ENCODE results near the gene SHISA9. TPM values are rescaled to one million over a fixed set of nuclear protein-coding genes. Genes with fewer than 3 reads are reported as not detected.

Gene SHISA9
- total and polyA plus RNA-seq, 2 donors from 2014 or later, result 0.95 to 2.8 TPM

- TF ChIP-seq CTCF (IDR thresholded peaks at IDR 0.05; ENCODE audit: borderline replicate concordance, extremely low read depth, insufficient read depth), result no peak
- no peaks in the 10 kb centered on the region for H3K27me3 ChIP-seq (ENCODE audit: control insufficient read depth, insufficient read depth, low read length)
- no peak overlapping the region for H3K27ac ChIP-seq (ENCODE audit: low read depth in 2 of 2, low read length in 2 of 2)
- H3K4me1 ChIP-seq (ENCODE audit: control insufficient read depth in 2 of 3, insufficient read depth in 2 of 3, low read depth in 1 of 3, low read length in 3 of 3), result no peaks in the 10 kb centered on the region
- FAIRE-seq (no peak), DNase-seq (no peak)
- intact Hi-C loops (cut with DNase I), result no loop called here
- H3K4me3 ChIP-seq (ENCODE audit: low read length in 3 of 3), result no peak overlapping the region
- H3K9me3 ChIP-seq (ENCODE audit: control insufficient read depth in 2 of 3, insufficient read depth in 1 of 3, low read length in 3 of 3), result no peaks in the 10 kb centered on the region
- no peaks in the 10 kb centered on the region for H3K36me3 ChIP-seq (ENCODE audit: control insufficient read depth in 2 of 3, insufficient read depth in 3 of 3, low read length in 3 of 3)
- H3K9ac ChIP-seq (ENCODE audit: low read length in 3 of 3), result no peak overlapping the region
Measured at GRCh38 chr16:13148294-13148693, 246.9 kb downstream of the SHISA9 start.

- Histone ChIP-seq H3K4me3 (ENCODE audit: low read length in 3 of 3) (no peak overlapping the region), H3K9ac (ENCODE audit: low read length in 3 of 3) (no peak overlapping the region), H3K27me3 (ENCODE audit: control insufficient read depth, insufficient read depth, low read length) (no peaks in the 10 kb centered on the region), H3K9me3 (ENCODE audit: control insufficient read depth in 2 of 3, insufficient read depth in 1 of 3, low read length in 3 of 3) (no peaks in the 10 kb centered on the region), H3K27ac (ENCODE audit: low read depth in 2 of 2, low read length in 2 of 2) (no peak overlapping the region), H3K36me3 (ENCODE audit: control insufficient read depth in 2 of 3, insufficient read depth in 3 of 3, low read length in 3 of 3) (no peaks in the 10 kb centered on the region), H3K4me1 (ENCODE audit: control insufficient read depth in 2 of 3, insufficient read depth in 2 of 3, low read depth in 1 of 3, low read length in 3 of 3) (no peaks in the 10 kb centered on the region)
- TF ChIP-seq CTCF (IDR thresholded peaks at IDR 0.05; ENCODE audit: borderline replicate concordance, extremely low read depth, insufficient read depth), result no peak
- no peak for FAIRE-seq
- intact Hi-C loops (cut with DNase I), result no loop called here
- no peak for DNase-seq
Measured at GRCh38 chr16:13148836-13149235, 247.4 kb downstream of the SHISA9 start.

DNA sequence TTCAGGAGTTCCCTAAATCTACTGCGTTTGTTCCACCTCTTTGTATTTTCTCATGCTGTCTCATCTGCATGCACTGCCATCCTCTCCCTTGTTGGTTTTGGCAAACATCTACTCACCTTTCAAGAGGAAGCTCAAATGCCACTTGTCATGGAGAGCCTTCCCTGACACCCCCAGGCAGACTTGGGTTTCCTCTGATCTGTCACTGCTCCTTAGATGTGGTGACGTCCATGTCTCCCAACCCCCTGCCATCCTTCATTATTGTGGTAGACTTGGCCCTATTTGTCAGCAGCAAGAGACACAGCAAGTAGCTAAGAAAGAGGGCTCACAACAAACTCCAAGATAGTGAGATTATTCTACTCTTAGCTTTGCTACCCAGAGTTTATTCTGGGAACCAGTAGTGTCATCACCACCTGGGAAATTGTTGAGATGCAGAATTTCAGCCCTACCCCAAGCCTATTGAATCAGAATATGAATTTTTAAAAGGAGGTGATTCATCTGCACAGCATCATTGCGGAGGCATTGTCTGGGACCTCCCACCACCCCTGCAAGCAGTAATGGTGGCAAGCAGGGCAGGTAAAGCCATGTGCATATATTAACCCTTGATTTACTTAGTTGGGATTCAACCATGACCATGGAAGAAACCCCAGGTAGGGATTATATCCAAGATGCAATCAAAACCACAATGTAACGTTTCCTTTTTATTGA, 248.9 kb downstream of the SHISA9 start:
- DNase-seq (no peak), FAIRE-seq (no peak)
- Histone ChIP-seq H3K9me3 (ENCODE audit: control insufficient read depth in 2 of 3, insufficient read depth in 1 of 3, low read length in 3 of 3) (no peaks in the 10 kb centered on the region), H3K27me3 (ENCODE audit: control insufficient read depth, insufficient read depth, low read length) (no peaks in the 10 kb centered on the region), H3K9ac (ENCODE audit: low read length in 3 of 3) (no peak overlapping the region), H3K36me3 (ENCODE audit: control insufficient read depth in 2 of 3, insufficient read depth in 3 of 3, low read length in 3 of 3) (no peaks in the 10 kb centered on the region), H3K4me3 (ENCODE audit: low read length in 3 of 3) (no peak overlapping the region), H3K4me1 (ENCODE audit: control insufficient read depth in 2 of 3, insufficient read depth in 2 of 3, low read depth in 1 of 3, low read length in 3 of 3) (no peaks in the 10 kb centered on the region), H3K27ac (ENCODE audit: low read depth in 2 of 2, low read length in 2 of 2) (no peak overlapping the region)
- TF ChIP-seq CTCF (IDR thresholded peaks at IDR 0.05; ENCODE audit: borderline replicate concordance, extremely low read depth, insufficient read depth), result no peak
- intact Hi-C loops (cut with DNase I), result no loop called here

DNA sequence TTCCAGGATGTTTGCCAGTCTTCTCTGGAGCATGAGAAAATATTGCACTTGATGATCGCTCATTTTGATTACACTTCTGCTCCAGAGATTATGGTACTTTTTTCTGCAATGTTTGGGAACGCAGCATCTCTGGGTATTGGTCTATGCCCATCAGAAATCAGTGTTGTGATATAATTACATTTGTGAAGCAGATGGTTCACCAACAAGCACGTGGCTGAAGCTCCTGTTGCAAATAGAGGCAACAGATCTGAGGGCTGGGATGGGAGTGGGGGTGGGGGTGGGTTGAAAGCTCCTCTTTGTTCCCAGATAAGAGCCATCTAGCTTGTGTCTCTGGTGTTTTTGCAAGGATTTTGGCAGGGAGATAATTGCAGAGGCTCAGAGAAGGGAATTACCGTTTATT, 252.3 kb downstream of the SHISA9 start:
- DNase-seq (no peak), FAIRE-seq (no peak)
- Histone ChIP-seq H3K4me1 (ENCODE audit: control insufficient read depth in 2 of 3, insufficient read depth in 2 of 3, low read depth in 1 of 3, low read length in 3 of 3) (no peaks in the 10 kb centered on the region), H3K36me3 (ENCODE audit: control insufficient read depth in 2 of 3, insufficient read depth in 3 of 3, low read length in 3 of 3) (no peaks in the 10 kb centered on the region), H3K9me3 (ENCODE audit: control insufficient read depth in 2 of 3, insufficient read depth in 1 of 3, low read length in 3 of 3) (no peaks in the 10 kb centered on the region), H3K4me3 (ENCODE audit: low read length in 3 of 3) (no peak overlapping the region), H3K27ac (ENCODE audit: low read depth in 2 of 2, low read length in 2 of 2) (no peak overlapping the region), H3K27me3 (ENCODE audit: control insufficient read depth, insufficient read depth, low read length) (no peaks in the 10 kb centered on the region), H3K9ac (ENCODE audit: low read length in 3 of 3) (no peak overlapping the region)
- intact Hi-C loops (cut with DNase I), result no loop called here
- TF ChIP-seq CTCF (IDR thresholded peaks at IDR 0.05; ENCODE audit: borderline replicate concordance, extremely low read depth, insufficient read depth), result no peak

All from kidney (tissue), 14 donors.